ENCODE measurements around the gene B3GLCT. TPM values are rescaled to one million over a fixed set of nuclear protein-coding genes. Genes with fewer than 3 reads are reported as not detected.

B3GLCT gene
- polyA plus RNA-seq, 1 of the 3 experiments (the other 2 are of a cell fraction): 2.4 TPM

DNA sequence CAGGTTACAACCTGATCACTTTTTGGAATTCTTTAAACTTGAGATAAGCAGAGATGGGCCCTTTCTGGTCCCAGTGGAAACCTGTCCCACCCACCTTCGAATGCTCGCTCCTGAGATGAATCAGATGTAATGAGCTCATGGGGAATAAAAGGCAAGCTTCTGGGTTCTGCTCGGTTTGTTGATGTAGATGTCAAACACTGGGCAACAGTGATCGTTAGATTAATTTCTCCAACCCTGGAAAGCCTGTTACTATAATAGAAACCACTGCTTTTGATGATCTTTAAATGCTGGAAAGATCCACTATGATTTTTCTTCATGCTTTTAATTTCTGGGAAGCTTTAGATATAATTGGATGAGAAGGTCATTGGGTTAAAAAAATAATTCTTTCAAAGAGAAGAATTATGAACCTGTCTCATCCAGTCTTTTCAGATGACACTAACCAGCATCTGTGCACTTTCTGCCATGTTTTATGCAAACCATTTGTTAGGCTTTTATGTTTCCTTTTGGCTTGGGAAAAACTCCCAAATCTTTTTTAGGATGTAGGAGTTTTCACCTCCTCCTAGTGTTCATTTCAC is 49.3 kb downstream of the B3GLCT start (continued):
- TF ChIP-seq CTCF (IDR thresholded peaks at IDR 0.05): no peak
- TF ChIP-seq JUND (IDR thresholded peaks at IDR 0.05): no peak
- peak in 1 of 2 experiments; percentile 41; a peak in 2 of 4 replicates for TF ChIP-seq EP300 (IDR thresholded peaks at IDR 0.05; ENCODE audit: borderline replicate concordance in 1 of 2, low read depth in 1 of 2, low read length in 1 of 2)

DNA sequence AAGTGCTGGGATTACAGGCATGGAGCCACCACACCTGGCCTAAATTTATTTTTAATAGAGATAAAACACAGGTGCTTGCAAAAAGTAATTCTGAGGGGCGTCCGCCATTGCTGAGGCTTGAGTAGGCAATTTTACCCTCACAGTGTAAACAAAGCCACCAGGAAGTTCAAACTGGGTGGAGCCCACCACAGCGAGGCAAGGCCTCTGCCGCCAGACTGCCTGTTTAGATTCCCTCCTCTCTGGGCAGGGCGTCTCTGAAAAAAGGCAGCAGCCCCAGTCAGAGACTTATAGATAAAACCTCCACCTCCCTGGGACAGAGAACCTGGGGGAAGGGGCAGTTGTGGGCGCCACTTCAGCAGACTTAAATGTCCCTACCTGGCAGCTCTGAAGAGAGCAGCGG is 50.7 kb downstream of the B3GLCT start:
- no peak for TF ChIP-seq GATA2 (CRISPR knock-in tag; IDR thresholded peaks at IDR 0.05)
- TF ChIP-seq RCOR1 (IDR thresholded peaks at IDR 0.05; ENCODE audit: low read length): no peak
- no peak for TF ChIP-seq SIN3A (IDR thresholded peaks at IDR 0.05; ENCODE audit: borderline replicate concordance, low read depth, low read length)
- TF ChIP-seq IRF3 (IDR thresholded peaks at IDR 0.05; ENCODE audit: low read depth, low read length): no peak
- TF ChIP-seq, protein P1, sequence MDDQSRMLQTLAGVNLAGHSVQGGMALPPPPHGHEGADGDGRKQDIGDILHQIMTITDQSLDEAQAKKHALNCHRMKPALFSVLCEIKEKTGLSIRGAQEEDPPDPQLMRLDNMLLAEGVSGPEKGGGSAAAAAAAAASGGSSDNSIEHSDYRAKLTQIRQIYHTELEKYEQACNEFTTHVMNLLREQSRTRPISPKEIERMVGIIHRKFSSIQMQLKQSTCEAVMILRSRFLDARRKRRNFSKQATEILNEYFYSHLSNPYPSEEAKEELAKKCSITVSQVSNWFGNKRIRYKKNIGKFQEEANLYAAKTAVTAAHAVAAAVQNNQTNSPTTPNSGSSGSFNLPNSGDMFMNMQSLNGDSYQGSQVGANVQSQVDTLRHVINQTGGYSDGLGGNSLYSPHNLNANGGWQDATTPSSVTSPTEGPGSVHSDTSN (IDR thresholded peaks at IDR 0.05): no peak
- no peak for TF ChIP-seq USF2 (IDR thresholded peaks at IDR 0.05; ENCODE audit: borderline replicate concordance, low read depth, low read length)
- no peak for TF ChIP-seq RFX5 (IDR thresholded peaks at IDR 0.05; ENCODE audit: low read length)
- no peak for TF ChIP-seq ELF1 (IDR thresholded peaks at IDR 0.05)
- no peak for TF ChIP-seq MEF2A (IDR thresholded peaks at IDR 0.05; ENCODE audit: borderline replicate concordance, low read depth)
- Histone ChIP-seq H3K27me3 (ENCODE audit: insufficient read depth) (no peaks in the 10 kb centered on the region), H3K4me3 (ENCODE audit: low read depth in 2 of 2, low read length in 1 of 2) (no peak overlapping the region), H3K27ac (ENCODE audit: low read depth in 2 of 2, low read length in 1 of 2) (no peak overlapping the region), H3F3A (replicated peaks; ENCODE audit: insufficient read depth) (no peaks in the 10 kb centered on the region), H3K9ac (no peak overlapping the region), H2AFZ (ENCODE audit: low read depth) (no peak overlapping the region), H3K36me3 (replicated peaks in 1 of 2; ENCODE audit: control insufficient read depth in 1 of 2, insufficient read depth in 2 of 2, low read length in 1 of 2) (peaks cover 0 to 4% of the 10 kb centered on the region in 2 experiments), H3K9me3 (no peaks in the 10 kb centered on the region), H4K20me1 (ENCODE audit: insufficient read depth) (no peaks in the 10 kb centered on the region), H3K4me2 (no peak overlapping the region), H3K9me2 (no peaks in the 10 kb centered on the region), H3K4me1 (ENCODE audit: control insufficient read depth in 1 of 2, insufficient read depth in 2 of 2, low read depth in 1 of 2, low read length in 1 of 2) (peaks cover 0 to 3% of the 10 kb centered on the region in 2 experiments; a peak in 1 of 4 replicates), H3K79me2 (ENCODE audit: insufficient read depth) (no peaks in the 10 kb centered on the region)
- WGBS (ENCODE audit: low lambda C conversion rate): 91% methylated on average over 6 of the region's 7 CpGs
- POLR2A ChIA-PET: no interaction called here
- DNase-seq: no peak
- CTCF ChIA-PET: no interaction called here
